ENCODE data around the gene KCNMB2.

DNA sequence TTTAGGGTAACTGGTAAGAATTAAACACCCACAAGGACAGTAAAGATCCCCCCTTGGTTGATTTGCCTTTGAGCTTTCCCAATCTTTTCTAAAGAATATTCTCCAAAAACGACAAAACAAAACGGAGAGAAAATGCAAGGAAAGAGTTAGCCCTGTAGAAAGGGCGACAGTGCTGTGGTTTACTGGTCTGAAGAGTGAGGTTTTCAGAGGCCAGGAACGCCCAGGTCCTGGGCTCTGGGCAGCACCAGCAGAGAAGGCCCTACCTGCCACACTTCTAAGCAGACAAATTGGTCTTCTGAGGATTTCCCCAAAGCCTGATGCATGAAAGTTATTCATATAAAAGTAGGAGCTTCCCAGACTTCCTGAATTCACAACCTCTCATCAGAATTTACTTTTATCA is 119.3 kb downstream of the KCNMB2 start:
- TF ChIP-seq EZH2phosphoT487 (IDR thresholded peaks at IDR 0.05; ENCODE audit: insufficient read depth, low read depth) (no peak), EZH2 (IDR thresholded peaks at IDR 0.05; ENCODE audit: insufficient read depth, poor library complexity, severe bottlenecking) (no peak)

Data from GM23248 (cell line).